HG02938 (cell line): ENCODE results near the gene UNC45A.
"Not testable (repeated sequence)": the region's sequence is repeated elsewhere in the genome, so short reads cannot be mapped to it uniquely, and the experiment has no call there.

Source experiments
- ATAC-seq: cut with Tn5 transposase; IDR thresholded peaks from one replicate; pipeline ENCODE4 v1.9.1; 2021; ENCODE audit warnings: mild to moderate bottlenecking, moderate library complexity; ENCODE audit not compliant: unreplicated experiment

The UNC45A gene

GRCh38 chr15:90915808-90916440 is 19.2 kb upstream of the UNC45A start:
- no peak for ATAC-seq

- no peak for ATAC-seq
Observed at GRCh38 chr15:90916461-90916860, 18.6 kb upstream of the UNC45A start.

DNA sequence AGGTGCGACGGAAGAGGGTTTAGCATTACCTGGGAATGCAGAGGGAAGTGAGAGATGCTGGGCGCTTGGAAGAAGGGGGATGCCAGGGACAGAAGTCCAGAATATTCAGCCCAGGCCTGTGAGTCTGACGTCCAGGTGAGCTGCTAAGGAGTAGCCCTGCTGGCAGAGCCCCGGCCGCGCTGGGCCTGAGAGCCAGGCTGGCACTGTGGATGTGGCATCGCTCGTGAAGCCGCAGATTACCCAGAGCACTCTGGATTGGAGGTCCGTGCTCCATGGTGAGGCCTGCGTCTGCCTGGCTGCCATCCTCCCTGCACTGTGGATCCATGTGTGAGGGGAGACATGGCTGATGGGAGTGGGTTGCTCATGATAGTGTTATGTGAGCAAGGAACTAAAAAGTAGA is 17.5 kb upstream of the UNC45A start:
- no peak for ATAC-seq

DNA sequence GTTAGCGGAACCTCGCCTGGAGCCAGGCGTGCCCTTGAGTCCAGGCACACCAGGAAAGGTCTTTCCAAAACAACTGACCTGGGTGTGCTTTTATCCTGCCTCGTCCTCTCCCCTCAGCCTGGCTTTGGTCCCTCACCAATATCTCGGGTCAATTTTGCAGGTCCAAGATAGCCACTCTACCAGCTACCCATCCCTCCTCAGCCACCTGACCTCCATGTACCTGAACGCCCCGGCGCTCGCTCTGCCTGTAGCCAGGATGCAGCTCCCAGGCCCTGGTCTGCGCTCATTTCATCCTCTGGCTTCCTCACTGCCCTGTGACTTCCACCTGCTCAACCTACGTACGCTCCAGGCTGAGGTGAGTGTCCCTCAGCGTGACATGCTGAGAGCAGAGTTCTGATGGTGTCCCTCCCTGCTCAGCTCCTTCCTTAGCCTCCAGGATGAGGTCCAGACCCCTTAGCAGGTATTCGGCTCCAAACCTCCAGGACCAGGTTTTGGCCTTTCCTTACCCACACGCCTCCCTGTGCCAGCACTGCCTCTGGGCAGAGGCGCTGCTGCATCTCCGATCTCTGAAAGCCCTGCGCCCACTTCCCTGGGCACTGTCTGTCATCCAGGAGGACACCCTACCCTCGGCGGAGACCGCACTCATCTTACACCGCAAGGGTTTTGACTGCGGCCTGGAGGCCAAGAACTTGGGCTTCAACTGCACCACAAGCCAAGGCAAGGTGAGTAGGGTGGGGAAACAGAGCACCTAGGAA is 16.9 kb upstream of the UNC45A start:
- ATAC-seq: no peak

GRCh38 chr15:90918835-90919234 is 16.2 kb upstream of the UNC45A start:
- no peak for ATAC-seq

DNA sequence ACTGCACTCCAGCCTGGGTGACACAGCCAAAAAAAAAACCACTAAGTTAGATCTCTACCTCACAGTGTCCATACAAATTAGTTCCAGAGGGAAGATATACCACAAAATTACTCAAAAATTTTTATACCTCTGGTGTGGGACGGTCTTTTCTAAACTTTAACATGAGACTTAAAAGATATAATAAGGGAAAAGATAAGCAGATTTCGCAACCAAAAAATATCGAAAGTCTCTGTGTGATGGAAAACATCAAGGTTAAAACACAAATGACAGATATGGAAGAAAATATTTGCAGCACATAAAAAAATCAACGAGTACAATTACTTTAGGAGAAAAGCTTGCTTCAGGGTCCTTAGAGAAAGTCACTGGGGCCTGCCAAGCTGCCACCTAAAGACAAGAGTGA is 13.2 kb upstream of the UNC45A start:
- ATAC-seq: no peak

- ATAC-seq: peak; percentile 93
Observed at GRCh38 chr15:90922712-90923322, 12.3 kb upstream of the UNC45A start.

GRCh38 chr15:90924375-90924774 is 10.7 kb upstream of the UNC45A start:
- ATAC-seq: no peak

DNA sequence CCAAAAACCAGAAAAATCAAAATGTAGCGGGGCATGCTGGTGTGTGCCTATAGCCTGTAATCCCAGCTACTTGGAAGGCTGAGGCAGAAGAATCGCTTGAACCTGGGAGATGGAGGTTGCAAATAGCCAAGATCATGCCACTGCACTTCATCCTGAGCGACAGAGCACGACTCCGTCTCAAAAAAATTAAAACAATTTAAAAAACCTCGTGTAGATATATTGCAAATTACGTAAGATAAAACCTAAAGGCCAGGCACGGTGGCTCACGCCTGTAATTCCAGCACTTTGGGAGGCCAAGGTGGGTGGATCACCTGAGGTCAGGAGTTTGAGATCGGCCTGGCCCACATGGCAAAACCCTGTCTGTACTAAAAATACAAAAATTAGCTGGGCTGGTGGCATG is 8.3 kb upstream of the UNC45A start:
- not testable (repeated sequence) for ATAC-seq

DNA sequence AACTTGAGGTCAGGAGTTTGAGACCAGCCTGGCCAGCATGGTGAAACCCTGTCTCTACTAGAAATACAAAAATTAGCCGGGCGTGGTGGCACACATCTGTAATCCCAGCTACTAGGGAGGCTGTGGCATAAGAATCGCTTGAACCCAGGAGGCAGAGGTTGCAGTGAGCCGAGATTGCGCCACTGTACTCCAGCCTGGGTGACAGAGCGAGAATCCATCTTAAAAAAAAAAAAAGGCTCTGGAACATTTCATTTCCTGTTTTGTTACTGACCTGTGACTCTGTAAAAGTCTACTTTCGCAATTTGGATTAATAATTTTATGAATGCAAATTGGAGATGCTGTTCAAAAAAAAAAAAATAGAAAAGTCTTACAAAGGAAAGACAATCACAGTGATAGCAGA is 7.0 kb upstream of the UNC45A start:
- ATAC-seq: not testable (repeated sequence)

DNA sequence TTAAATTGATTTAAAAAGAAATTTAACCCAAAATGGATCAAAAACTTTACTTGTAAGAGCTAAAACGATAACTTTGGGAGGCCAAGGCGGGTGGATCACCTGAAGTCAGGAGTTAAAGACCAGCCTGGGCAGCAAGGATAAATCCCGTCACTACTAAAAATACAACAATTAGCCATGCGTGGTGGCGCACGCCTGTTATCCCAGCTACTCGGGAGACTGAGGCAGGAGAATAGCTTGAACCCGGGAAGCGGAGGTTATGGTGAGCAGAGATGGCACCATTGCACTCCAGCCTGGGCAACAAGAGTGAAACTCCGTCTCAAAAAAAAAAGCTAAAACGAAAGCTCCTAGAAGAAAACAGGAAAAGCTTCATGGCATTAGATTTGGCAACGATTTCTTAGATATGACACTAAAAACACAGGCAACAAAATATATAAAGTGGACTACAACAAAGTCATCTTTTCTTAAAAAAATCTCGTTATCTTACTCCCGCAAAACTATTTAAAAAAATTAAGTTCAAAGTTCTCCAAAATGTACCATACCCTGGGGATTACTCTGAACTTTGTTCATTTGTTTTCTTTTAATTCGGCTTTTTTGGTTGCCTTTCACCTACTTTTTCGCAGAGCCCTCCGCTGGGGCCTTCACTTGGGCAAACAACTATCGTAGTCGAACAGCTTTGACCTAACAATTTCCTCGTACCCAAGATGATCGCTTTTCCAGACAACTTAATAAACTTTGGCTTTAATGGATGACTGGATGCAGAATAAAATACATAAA is 5.7 kb upstream of the UNC45A start:
- ATAC-seq: no peak

DNA sequence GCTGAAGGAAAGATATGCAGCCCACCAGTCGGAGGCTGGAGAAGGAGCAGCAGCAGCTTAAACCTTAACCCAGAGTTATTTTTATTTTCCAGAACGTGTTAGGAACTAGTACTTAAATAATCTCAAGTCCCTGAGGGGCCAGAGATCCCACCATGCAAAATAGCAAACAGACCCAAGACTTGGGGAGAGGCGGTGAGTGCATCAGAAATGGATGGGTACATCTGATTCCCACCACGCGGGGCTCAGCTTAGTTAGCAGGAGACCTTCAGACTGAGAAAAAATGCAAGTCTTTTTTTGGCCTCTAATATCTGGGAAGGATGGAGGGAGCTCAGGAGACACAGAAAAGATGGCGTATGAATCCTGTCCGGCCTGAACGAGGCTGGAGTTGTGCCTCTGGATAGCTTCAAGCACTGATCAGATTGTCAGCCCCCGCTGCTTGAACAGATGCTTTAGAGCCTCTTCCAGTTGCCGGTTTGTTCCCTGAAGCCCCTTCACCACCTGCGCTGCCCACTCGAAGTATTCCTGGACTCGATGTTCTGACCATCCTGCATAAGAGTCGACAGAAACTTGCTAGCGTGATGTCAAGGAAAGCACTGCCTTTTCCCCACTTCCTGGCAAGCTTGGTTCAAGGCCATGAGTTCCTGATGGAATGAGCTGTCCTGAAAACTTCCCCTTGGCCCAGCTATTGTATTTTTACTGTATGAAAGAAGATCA is 4.1 kb upstream of the UNC45A start:
- ATAC-seq: no peak

DNA sequence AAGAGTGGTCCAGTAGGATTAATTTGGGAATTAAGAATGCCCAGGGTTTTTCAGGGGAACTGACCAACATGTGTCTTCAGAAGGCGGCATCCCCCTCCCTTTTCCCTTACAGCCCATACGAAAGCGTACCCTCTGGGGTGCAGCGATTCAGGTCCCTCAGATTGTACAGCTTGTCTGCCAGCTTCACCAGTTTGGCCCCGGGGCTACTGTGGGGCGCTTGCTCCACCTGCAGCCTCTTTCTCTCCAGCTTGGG is 3.6 kb upstream of the UNC45A start:
- no peak for ATAC-seq

- peak; percentile 45 for ATAC-seq
Observed at GRCh38 chr15:90931828-90932659, 3.0 kb upstream of the UNC45A start, which contains the start of gene HDDC3. Gene HDDC3 (minus strand): TSS chr15:90932549. CDS start chr15:90932540, 9 bp downstream.

DNA sequence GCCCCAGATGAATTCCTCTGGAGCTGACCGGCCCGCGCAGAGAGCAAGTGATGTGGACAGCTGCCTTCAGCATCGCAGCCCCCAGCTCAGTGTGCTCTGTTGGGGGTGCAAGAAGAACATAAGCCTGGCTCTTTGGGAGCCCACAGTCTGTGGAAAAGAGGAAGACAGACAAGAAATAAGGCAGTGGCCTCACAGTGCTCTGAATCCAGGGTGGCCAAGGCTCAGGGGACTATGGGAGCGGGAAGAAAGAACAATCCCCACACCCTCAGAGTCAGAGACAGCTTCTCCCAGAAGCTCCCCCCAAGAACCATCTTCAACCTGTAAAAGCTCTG is 2.5 kb upstream of the UNC45A start:
- ATAC-seq: no peak

- ATAC-seq: no peak
Observed at GRCh38 chr15:90933301-90933700, 1.8 kb upstream of the UNC45A start.

- ATAC-seq: peak; percentile 34
Observed at GRCh38 chr15:90934256-90934948, 683 bp upstream of the UNC45A start.

DNA sequence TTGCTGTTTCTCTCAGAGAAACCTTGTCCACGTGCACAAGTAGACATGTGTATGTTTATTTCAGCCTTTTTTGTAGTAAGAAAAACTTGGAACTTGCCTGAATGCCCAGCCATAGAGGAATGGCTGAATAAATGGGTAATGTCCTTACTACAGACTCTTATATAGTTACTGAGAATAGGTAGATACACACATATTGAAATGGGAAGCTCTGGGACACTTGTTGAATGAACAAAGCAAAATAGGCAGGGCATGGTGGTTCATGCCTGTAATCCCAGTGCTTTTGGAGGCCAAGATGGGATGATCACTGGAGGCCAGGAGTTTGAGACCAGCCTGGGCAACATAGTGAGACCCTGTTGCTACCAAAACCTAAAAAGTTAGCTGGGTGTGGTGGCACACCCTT is 1.7 kb downstream of the UNC45A start:
- no peak for ATAC-seq

DNA sequence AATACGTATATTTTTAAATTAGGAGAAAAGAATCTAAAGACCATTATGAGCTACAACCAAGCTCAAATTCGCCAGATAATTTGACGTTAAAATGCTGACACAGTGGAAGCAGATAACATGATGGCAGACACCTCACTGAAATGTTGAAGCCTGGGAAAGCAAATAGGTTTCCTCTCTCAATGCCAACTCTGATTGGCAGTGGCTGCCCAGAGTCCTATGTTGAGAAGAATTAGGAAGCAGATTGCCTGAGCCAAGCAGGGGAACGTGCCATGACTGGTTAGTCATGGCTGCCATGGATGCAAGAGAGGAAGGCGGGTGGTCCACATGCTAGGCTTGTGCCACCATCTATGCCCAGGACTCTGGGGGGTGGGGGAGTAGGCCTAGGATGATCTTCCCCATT is 3.2 kb downstream of the UNC45A start:
- ATAC-seq: no peak

DNA sequence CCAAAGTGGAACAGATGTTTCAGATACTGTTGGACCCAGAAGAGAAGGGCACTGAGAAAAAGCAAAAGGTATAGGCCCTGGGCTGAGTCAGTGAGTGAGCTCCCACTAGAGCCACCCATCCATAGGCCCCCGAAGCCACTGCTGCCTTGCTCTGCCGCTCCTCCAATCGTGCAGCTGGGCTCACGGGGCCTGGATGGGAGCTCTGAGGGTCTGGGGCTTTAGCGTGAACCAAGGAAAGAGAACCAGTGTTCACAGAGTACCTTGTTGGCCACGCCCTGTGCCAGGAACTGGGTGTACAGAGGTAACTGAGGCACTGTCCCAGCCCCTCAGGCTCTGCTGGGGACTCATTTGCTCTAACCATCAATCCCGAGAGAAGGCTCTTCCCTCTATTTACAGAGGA is 4.7 kb downstream of the UNC45A start:
- ATAC-seq: no peak
